IMR-90 (cell line): Measurements from ENCODE around the gene CIB2. TPM values are rescaled to one million over a fixed set of nuclear protein-coding genes. Genes with fewer than 3 reads are reported as not detected.
A peak's percentile ranks its signal among the peaks of the same experiment; 100 is the strongest.

ENCODE experiments used
- ATAC-seq: fragments of 200-7000 bp; cut with Tn5 transposase; 2 replicates; pipeline ENCODE4 v1.9.1; 2020; ENCODE audit warnings: low read depth, mild to moderate bottlenecking, moderate library complexity
- BruUV-seq: library from RNA; stranded (reverse); fragments of 400-500 nt; replicated peaks from 2 replicates; lab custom pipeline; 2021; lab: Mats Ljungman, UMichigan
- CTCF ChIA-PET: fragments of 300-600 bp; formaldehyde crosslinking; extraction: SDS; loops from one replicate; lab custom pipeline; 2021; ENCODE audit warnings: antibody characterized with exemption; lab: Yijun Ruan, JAX
- POLR2A ChIA-PET: fragments of 300-600 bp; sonication (Branson Sonifier 250); formaldehyde crosslinking; loops from one replicate; lab custom pipeline; 2022; ENCODE audit warnings: antibody characterized with exemption; ENCODE audit not compliant: unreplicated experiment; lab: Charles Lee
- DNase-seq: peaks from one replicate; pipeline ENCODE4 v3.0.0; 2013
- H2AFZ ChIP-seq: replicated peaks from 2 replicates; pipeline ENCODE3; 2013; ENCODE audit warnings: low read length, mild to moderate bottlenecking; ENCODE audit not compliant: poor library complexity
- H2AK5ac ChIP-seq: 2 replicates; pipeline ENCODE4 v1.6.1; 2013; ENCODE audit warnings: low read depth, low read length, inconsistent platforms
- H2AK9ac ChIP-seq: replicated peaks from 2 replicates; pipeline ENCODE3; 2013; ENCODE audit warnings: mild to moderate bottlenecking, low read depth, low read length, moderate library complexity; ENCODE audit not compliant: poor library complexity
- H2BK120ac ChIP-seq: 2 replicates; pipeline ENCODE4 v1.6.1; 2013; ENCODE audit warnings: low read depth, low read length, inconsistent platforms
- H2BK15ac ChIP-seq: 3 replicates; pipeline ENCODE4 v1.6.1; 2013; ENCODE audit warnings: low read depth, low read length, inconsistent platforms
- H2BK20ac ChIP-seq: 2 replicates; pipeline ENCODE4 v1.6.1; 2013; ENCODE audit warnings: low read depth, mild to moderate bottlenecking, inconsistent platforms, low read length, moderate library complexity
- H2BK5ac ChIP-seq: 2 replicates; pipeline ENCODE4 v1.6.1; 2013; ENCODE audit warnings: mild to moderate bottlenecking, low read depth, low read length, inconsistent platforms; ENCODE audit not compliant: poor library complexity, severe bottlenecking
- H3K14ac ChIP-seq: replicated peaks from 2 replicates; pipeline ENCODE4 v1.6.1; 2013; ENCODE audit warnings: low read depth, low read length, inconsistent platforms
- H3K18ac ChIP-seq: 2 replicates; pipeline ENCODE4 v1.6.1; 2013; ENCODE audit warnings: low read depth, low read length, control low read depth
- H3K23ac ChIP-seq: 2 replicates; pipeline ENCODE4 v1.6.1; 2013; ENCODE audit warnings: low read depth, low read length, inconsistent platforms
- H3K27ac ChIP-seq: 2 replicates; pipeline ENCODE4 v1.5.1; 2013; ENCODE audit warnings: mild to moderate bottlenecking, control low read depth, low read length; ENCODE audit not compliant: insufficient read depth
- H3K27me3 ChIP-seq: 2 replicates; pipeline ENCODE4 v1.6.1; 2013; ENCODE audit warnings: low read length; ENCODE audit not compliant: control insufficient read depth, insufficient read depth
- H3K36me3 ChIP-seq: 2 replicates; pipeline ENCODE4 v1.6.1; 2013; ENCODE audit warnings: low read length, mixed read lengths; ENCODE audit not compliant: control insufficient read depth, insufficient read depth
- H3K4ac ChIP-seq: 2 replicates; pipeline ENCODE4 v1.6.1; 2013; ENCODE audit warnings: low read depth, low read length, inconsistent platforms
- H3K4me1 ChIP-seq: 2 replicates; pipeline ENCODE4 v1.6.1; 2013; ENCODE audit warnings: low read length, mixed read lengths; ENCODE audit not compliant: control insufficient read depth, insufficient read depth
- H3K4me2 ChIP-seq: 2 replicates; pipeline ENCODE4 v1.6.1; 2013; ENCODE audit warnings: low read depth, mild to moderate bottlenecking, control low read depth, low read length, moderate library complexity
- H3K4me3 ChIP-seq: 2 replicates; pipeline ENCODE4 v1.5.1; 2013; ENCODE audit warnings: low read depth, mild to moderate bottlenecking, control low read depth, low read length, moderate library complexity; ENCODE audit not compliant: insufficient read depth
- H3K56ac ChIP-seq: 2 replicates; pipeline ENCODE4 v1.6.1; 2013; ENCODE audit warnings: low read length, inconsistent platforms; ENCODE audit not compliant: insufficient read depth; ENCODE audit errors: extremely low read depth
- H3K79me1 ChIP-seq, 2 experiments: 2 replicates each; pipeline ENCODE4 v1.6.1; 2013; ENCODE audit warnings: low read length in 2 of 2, inconsistent platforms in 1 of 2, low read depth in 1 of 2
- H3K9ac ChIP-seq: 2 replicates; pipeline ENCODE4 v1.6.1; 2013; ENCODE audit warnings: low read depth, low read length, control low read depth
- H3K9me1 ChIP-seq: 2 replicates; pipeline ENCODE4 v1.6.1; 2013; ENCODE audit warnings: low read length, inconsistent platforms; ENCODE audit not compliant: insufficient read depth
- H3K9me3 ChIP-seq: 2 replicates; pipeline ENCODE4 v1.6.1; 2013; ENCODE audit warnings: low read length; ENCODE audit not compliant: control insufficient read depth, insufficient read depth
- H4K20me1 ChIP-seq: 2 replicates; pipeline ENCODE4 v1.6.1; 2013; ENCODE audit warnings: low read length, inconsistent platforms; ENCODE audit not compliant: insufficient read depth
- H4K5ac ChIP-seq: 2 replicates; pipeline ENCODE4 v1.6.1; 2013; ENCODE audit warnings: mild to moderate bottlenecking, low read depth, low read length, control low read depth
- H4K8ac ChIP-seq, 2 experiments: 2 replicates each; pipeline ENCODE4 v1.6.1; 2013; ENCODE audit warnings: low read depth in 2 of 2, low read length in 2 of 2, control low read depth in 1 of 2, inconsistent platforms in 1 of 2
- H4K91ac ChIP-seq: 2 replicates; pipeline ENCODE4 v1.6.1; 2013; ENCODE audit warnings: low read depth, low read length, inconsistent platforms; ENCODE audit not compliant: insufficient read depth
- CEBPB ChIP-seq: IDR thresholded peaks from 2 replicates; pipeline ENCODE4 v1.6.1; 2012; ENCODE audit warnings: low read depth, low read length, improper control_type of control experiment
- NFE2L2 ChIP-seq: fragments of 150-350 bp; IDR thresholded peaks from 2 replicates; pipeline ENCODE4 v1.6.1; 2016; ENCODE audit warnings: low read depth, mild to moderate bottlenecking, low read length
- RCOR1 ChIP-seq: IDR thresholded peaks from 2 replicates; pipeline ENCODE4 v1.6.1; 2012; ENCODE audit warnings: mild to moderate bottlenecking, low read length, improper control_type of control experiment; ENCODE audit not compliant: insufficient replicate concordance
- SMC3 ChIP-seq: fragments of 150-350 bp; IDR thresholded peaks from 2 replicates; pipeline ENCODE4 v1.6.1; 2016; ENCODE audit warnings: low read depth, mild to moderate bottlenecking, antibody characterized with exemption, low read length, moderate library complexity
- WGBS, 2 experiments: methylation state at CpG; one replicate each; pipeline versions ENCODE4 v1.1.5 to v1.1.7; 2013; ENCODE audit warnings: missing lambda C conversion rate in 2 of 2; ENCODE audit not compliant: insufficient read length in 1 of 2; ENCODE audit errors: extremely low coverage in 2 of 2; 5-methylcytosine and 5-hydroxymethylcytosine counted together
- dilution Hi-C: fragments of 300-500 bp; cut with HindIII; formaldehyde crosslinking; loops from one replicate; pipeline ENCODE4 v1.14.3; 2018; ENCODE audit warnings: low sequenced_read_pairs; ENCODE audit not compliant: unreplicated experiment
- in situ Hi-C: fragments of 300-500 bp; cut with MboI; formaldehyde crosslinking; loops from 3 replicates; pipeline ENCODE4 v1.14.3; 2019; ENCODE audit warnings: low sequenced_read_pairs, inconsistent platforms, mixed read lengths
- intact Hi-C: fragments of 100-400 bp; cut with micrococcal nuclease; formaldehyde crosslinking; loops from 2 replicates; pipeline ENCODE4 v1.10.0; 2022
- polyA plus RNA-seq, 3 experiments: library from polyadenylated mRNA; depleted of rRNA; stranded (reverse); fragments of >200 nt; gene quantifications; 2 replicates each; pipeline ENCODE4 v1.2.3, GENCODE V29; 2012; ENCODE audit warnings: low replicate concordance in 1 of 3
- total RNA-seq: library from RNA; depleted of rRNA; stranded (reverse); fragments of >200 nt; gene quantifications from 2 replicates; pipeline ENCODE4 v1.2.3, GENCODE V29; 2012

CIB2 gene
- total and polyA plus RNA-seq, 2 of the 4 experiments (the other 2 are of a cell fraction) = 2.2 to 2.4 TPM

- TF ChIP-seq RCOR1 = no peak
- TF ChIP-seq NFE2L2 = no peak
These were observed 38.8 kb downstream of the CIB2 start, which contains the start of gene SH2D7 (continued) for GRCh38 chr15:78092261-78093041.

- in situ Hi-C loops (no loop called here), dilution Hi-C loops (no loop called here)
- CTCF ChIA-PET = no interaction called here
These were observed 40.7 kb downstream of the CIB2 start for GRCh38 chr15:78090422-78091063.

More at GRCh38 chr15:78090422-78091063, 40.7 kb downstream of the CIB2 start:
- Histone ChIP-seq H3K56ac (no peak overlapping the region), H3K23ac (no peak overlapping the region), H3K79me1 (no peaks in the 10 kb centered on the region), H4K5ac (no peak overlapping the region), H2AK9ac (no peak overlapping the region), H2BK120ac (no peak overlapping the region), H3K9ac (no peak overlapping the region), H3K4me1 (peaks cover 28% of the 10 kb centered on the region), H3K27me3 (peaks cover 21% of the 10 kb centered on the region), H3K4ac (0 out of 2 replicates have a peak overlapping the region, but pooled peaks have one; percentile 10), H4K91ac (no peak overlapping the region), H3K4me3 (no peak overlapping the region), H2BK15ac (no peak overlapping the region), H2BK5ac (no peak overlapping the region), H2BK20ac (no peak overlapping the region), H4K20me1 (peaks cover 17% of the 10 kb centered on the region), H3K36me3 (no peaks in the 10 kb centered on the region), H3K9me1 (peaks cover 16% of the 10 kb centered on the region), H3K27ac (no peak overlapping the region), H4K8ac (no peak overlapping the region), H3K14ac (no peak overlapping the region), H3K9me3 (no peaks in the 10 kb centered on the region), H2AK5ac (no peak overlapping the region), H3K18ac (no peak overlapping the region), H2AFZ (no peak overlapping the region), H3K4me2 (no peak overlapping the region)
- TF ChIP-seq CEBPB (peak; percentile 42; the same call in 1 of the 2 replicates), SMC3 (no peak)
- intact Hi-C loops = loop anchor here (5.0 kb wide), 1 partner anchor 83 kb away; no protein-coding TSS in a partner anchor
- WGBS, 2 experiments = no CpG with 5 or more reads among the region's 3 CpGs
- POLR2A ChIA-PET = no interaction called here
- no TSS peak for BruUV-seq
- DNase-seq = no peak
- no peak for ATAC-seq
